ENCODE measurements around the gene ADORA2A.

Gene ADORA2A

GRCh38 chr22:24426851-24427499 lies 424 bp upstream of the ADORA2A start:
- H3K27me3 ChIP-seq (ENCODE audit: control insufficient read depth, low read length), result no peaks in the 10 kb centered on the region
- H4K20me1 ChIP-seq (ENCODE audit: control insufficient read depth, insufficient read depth, low read depth, low read length), result no peaks in the 10 kb centered on the region
- peaks cover 18% of the 10 kb centered on the region for H3K36me3 ChIP-seq (ENCODE audit: control insufficient read depth, low read length)
- no peaks in the 10 kb centered on the region for H3K9me3 ChIP-seq (ENCODE audit: control insufficient read depth, insufficient read depth, low read length)
- no peaks in the 10 kb centered on the region for H3K9me2 ChIP-seq (replicated peaks; ENCODE audit: control insufficient read depth, low read length)
- peaks cover 71% of the 10 kb centered on the region for H3K79me2 ChIP-seq (ENCODE audit: control insufficient read depth, low read length)
- peak overlapping the region; percentile 96 for H3K4me2 ChIP-seq (ENCODE audit: low read length)
- H3F3A ChIP-seq (ENCODE audit: control insufficient read depth, insufficient read depth), result peaks cover 17% of the 10 kb centered on the region
- peaks cover 78% of the 10 kb centered on the region for H3K4me1 ChIP-seq (ENCODE audit: control insufficient read depth, low read length)
- H3K4me3 ChIP-seq (ENCODE audit: low read length), result peak overlapping the region; percentile 79
- no peak for TF ChIP-seq EZH2phosphoT487 (IDR thresholded peaks at IDR 0.05; ENCODE audit: borderline replicate concordance, low read length)
- TF ChIP-seq, protein P1, sequence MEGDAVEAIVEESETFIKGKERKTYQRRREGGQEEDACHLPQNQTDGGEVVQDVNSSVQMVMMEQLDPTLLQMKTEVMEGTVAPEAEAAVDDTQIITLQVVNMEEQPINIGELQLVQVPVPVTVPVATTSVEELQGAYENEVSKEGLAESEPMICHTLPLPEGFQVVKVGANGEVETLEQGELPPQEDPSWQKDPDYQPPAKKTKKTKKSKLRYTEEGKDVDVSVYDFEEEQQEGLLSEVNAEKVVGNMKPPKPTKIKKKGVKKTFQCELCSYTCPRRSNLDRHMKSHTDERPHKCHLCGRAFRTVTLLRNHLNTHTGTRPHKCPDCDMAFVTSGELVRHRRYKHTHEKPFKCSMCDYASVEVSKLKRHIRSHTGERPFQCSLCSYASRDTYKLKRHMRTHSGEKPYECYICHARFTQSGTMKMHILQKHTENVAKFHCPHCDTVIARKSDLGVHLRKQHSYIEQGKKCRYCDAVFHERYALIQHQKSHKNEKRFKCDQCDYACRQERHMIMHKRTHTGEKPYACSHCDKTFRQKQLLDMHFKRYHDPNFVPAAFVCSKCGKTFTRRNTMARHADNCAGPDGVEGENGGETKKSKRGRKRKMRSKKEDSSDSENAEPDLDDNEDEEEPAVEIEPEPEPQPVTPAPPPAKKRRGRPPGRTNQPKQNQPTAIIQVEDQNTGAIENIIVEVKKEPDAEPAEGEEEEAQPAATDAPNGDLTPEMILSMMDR (IDR thresholded peaks at IDR 0.05; ENCODE audit: low read depth, low read length, poor library complexity, severe bottlenecking), result no peak
- H3K27ac ChIP-seq (ENCODE audit: low read depth, low read length), result peak overlapping the region; percentile 98

- Histone ChIP-seq H3K27me3 (ENCODE audit: control insufficient read depth, low read length) (no peaks in the 10 kb centered on the region), H4K20me1 (ENCODE audit: control insufficient read depth, insufficient read depth, low read depth, low read length) (no peaks in the 10 kb centered on the region), H3K4me1 (ENCODE audit: control insufficient read depth, low read length) (peaks cover 94% of the 10 kb centered on the region), H3K79me2 (ENCODE audit: control insufficient read depth, low read length) (peaks cover 88% of the 10 kb centered on the region), H3F3A (ENCODE audit: control insufficient read depth, insufficient read depth) (peaks cover 23% of the 10 kb centered on the region), H3K9me2 (replicated peaks; ENCODE audit: control insufficient read depth, low read length) (no peaks in the 10 kb centered on the region), H3K4me3 (ENCODE audit: low read length) (peak overlapping the region; percentile 79), H3K4me2 (ENCODE audit: low read length) (peak overlapping the region; percentile 96), H3K9me3 (ENCODE audit: control insufficient read depth, insufficient read depth, low read length) (no peaks in the 10 kb centered on the region), H3K27ac (ENCODE audit: low read depth, low read length) (peak overlapping the region; percentile 98), H3K36me3 (ENCODE audit: control insufficient read depth, low read length) (peaks cover 34% of the 10 kb centered on the region)
- TF ChIP-seq EZH2phosphoT487 (IDR thresholded peaks at IDR 0.05; ENCODE audit: borderline replicate concordance, low read length), result no peak
- TF ChIP-seq, protein P1 (IDR thresholded peaks at IDR 0.05; ENCODE audit: low read depth, low read length, poor library complexity, severe bottlenecking), result no peak
Measured at GRCh38 chr22:24428751-24429410, 1.5 kb downstream of the ADORA2A start.

GRCh38 chr22:24429411-24430365 lies 2.3 kb downstream of the ADORA2A start:
- peaks cover 82% of the 10 kb centered on the region for H3K79me2 ChIP-seq (ENCODE audit: control insufficient read depth, low read length)
- peak overlapping the region; percentile 79 for H3K4me3 ChIP-seq (ENCODE audit: low read length)
- no peak for TF ChIP-seq EZH2phosphoT487 (IDR thresholded peaks at IDR 0.05; ENCODE audit: borderline replicate concordance, low read length)
- TF ChIP-seq, protein P1 (IDR thresholded peaks at IDR 0.05; ENCODE audit: low read depth, low read length, poor library complexity, severe bottlenecking), result no peak
- peaks cover 39% of the 10 kb centered on the region for H3K36me3 ChIP-seq (ENCODE audit: control insufficient read depth, low read length)
- peaks cover 30% of the 10 kb centered on the region for H3F3A ChIP-seq (ENCODE audit: control insufficient read depth, insufficient read depth)
- peak overlapping the region; percentile 98 for H3K27ac ChIP-seq (ENCODE audit: low read depth, low read length)
- no peaks in the 10 kb centered on the region for H3K27me3 ChIP-seq (ENCODE audit: control insufficient read depth, low read length)
- no peaks in the 10 kb centered on the region for H3K9me2 ChIP-seq (replicated peaks; ENCODE audit: control insufficient read depth, low read length)
- no peaks in the 10 kb centered on the region for H4K20me1 ChIP-seq (ENCODE audit: control insufficient read depth, insufficient read depth, low read depth, low read length)
- H3K4me1 ChIP-seq (ENCODE audit: control insufficient read depth, low read length), result peaks cover 98% of the 10 kb centered on the region
- peak overlapping the region; percentile 96 for H3K4me2 ChIP-seq (ENCODE audit: low read length)
- no peaks in the 10 kb centered on the region for H3K9me3 ChIP-seq (ENCODE audit: control insufficient read depth, insufficient read depth, low read length)
